ENCODE measurements around the gene KLC4. TPM values are rescaled to one million over a fixed set of nuclear protein-coding genes. Genes with fewer than 3 reads are reported as not detected.

Gene KLC4
- total RNA-seq, 2 experiments from 2014 or later: 9.5 to 10.0 TPM

DNA sequence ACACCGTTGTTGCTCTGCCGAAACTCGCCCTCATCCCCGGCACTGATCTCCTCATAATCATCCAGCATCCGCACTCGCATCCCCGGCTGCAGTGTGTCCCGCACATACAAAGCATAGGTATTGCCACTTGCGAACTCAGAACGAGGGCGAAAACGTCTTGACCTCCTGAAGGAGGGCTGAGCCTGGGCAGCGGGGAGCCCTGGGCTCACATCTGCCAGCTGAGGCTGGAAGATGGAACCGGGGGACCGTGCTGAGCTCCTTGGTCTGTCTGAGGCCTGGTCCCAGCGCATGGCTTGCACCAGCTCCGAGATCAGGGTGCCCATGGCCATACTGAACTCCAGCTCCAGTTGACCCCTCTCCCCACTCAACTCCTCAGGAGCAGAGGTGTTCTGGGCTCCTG lies 8.4 kb upstream of the KLC4 start:
- Mint-ChIP-seq H3K27me3 (no peaks in the 10 kb centered on the region), H3K27ac (no peak overlapping the region), H3K4me3 (no peak overlapping the region), H3K36me3 (peaks cover 12% of the 10 kb centered on the region), H3K4me1 (peaks cover 28% of the 10 kb centered on the region), H3K9me3 (no peaks in the 10 kb centered on the region)
- no peak for DNase-seq

GRCh38 chr6:43052225-43052841 lies 7.1 kb upstream of the KLC4 start:
- H3K4me3 Mint-ChIP-seq: peak overlapping the region; percentile 98
- peaks cover 28% of the 10 kb centered on the region for H3K4me1 Mint-ChIP-seq
- H3K27ac Mint-ChIP-seq: peak overlapping the region; percentile 93
- peaks cover 15% of the 10 kb centered on the region for H3K36me3 Mint-ChIP-seq
- DNase-seq: no peak
- no peaks in the 10 kb centered on the region for H3K9me3 Mint-ChIP-seq
- no peaks in the 10 kb centered on the region for H3K27me3 Mint-ChIP-seq

- Mint-ChIP-seq H3K4me3 (peak overlapping the region; percentile 98), H3K9me3 (no peaks in the 10 kb centered on the region), H3K4me1 (peaks cover 33% of the 10 kb centered on the region), H3K27ac (peak overlapping the region; percentile 93), H3K27me3 (no peaks in the 10 kb centered on the region), H3K36me3 (peaks cover 15% of the 10 kb centered on the region)
- DNase-seq: no peak
Observed at GRCh38 chr6:43052842-43053544, 6.4 kb upstream of the KLC4 start.

GRCh38 chr6:43053545-43054205 lies 5.8 kb upstream of the KLC4 start, which contains the start of gene CUL7:
TSS of gene CUL7 (minus strand) at chr6:43053851. CDS start at chr6:43052788, 1,063 bp downstream.
- peak within 1 kb of the TSS; percentile 98 for H3K4me3 Mint-ChIP-seq
- peak; percentile 93 for DNase-seq
- peak within 1 kb of the TSS; percentile 93 for H3K27ac Mint-ChIP-seq
- H3K27me3 Mint-ChIP-seq: no peaks in the 10 kb centered on the region
- no peaks in the 10 kb centered on the region for H3K9me3 Mint-ChIP-seq
- H3K36me3 Mint-ChIP-seq: peaks cover 15% of the 10 kb centered on the region
- peaks cover 40% of the 10 kb centered on the region for H3K4me1 Mint-ChIP-seq

DNA sequence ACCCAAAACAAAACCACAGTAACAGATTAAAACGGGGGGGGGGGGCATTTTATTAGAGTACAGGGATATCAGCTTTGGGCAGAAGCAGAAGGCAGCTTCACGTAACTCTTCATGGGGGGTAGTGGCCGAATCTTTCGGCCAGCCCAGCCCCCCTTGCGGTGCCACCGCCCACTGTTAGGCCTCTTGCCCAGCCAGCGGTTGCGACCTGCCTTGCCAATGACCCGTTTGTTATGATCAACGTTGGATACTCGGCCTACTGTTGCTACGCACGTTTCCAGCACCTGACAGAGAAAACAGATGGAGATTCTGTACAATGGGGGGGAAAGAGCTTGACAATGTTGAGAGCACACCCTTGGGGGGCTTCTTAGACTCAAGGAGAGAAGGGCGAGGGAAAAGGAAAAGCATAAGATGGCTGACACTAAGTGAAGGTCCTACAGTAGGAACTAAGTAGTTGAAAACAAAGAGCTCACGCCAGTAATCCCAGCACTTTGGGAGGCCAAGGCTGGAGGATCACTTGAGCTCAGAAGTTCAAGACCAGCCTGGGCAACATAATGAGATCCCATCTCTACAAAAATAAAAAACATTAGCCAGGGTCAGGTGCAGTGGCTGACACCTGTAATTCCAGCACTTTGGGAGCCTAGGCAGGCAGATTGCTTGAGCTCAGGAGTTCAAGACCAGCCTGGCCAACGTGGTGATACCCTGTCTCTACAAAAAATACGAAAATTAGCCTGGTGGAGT lies 5.1 kb upstream of the KLC4 start:
- Mint-ChIP-seq H3K27ac (peak overlapping the region; percentile 93), H3K9me3 (no peaks in the 10 kb centered on the region), H3K36me3 (peaks cover 15% of the 10 kb centered on the region)

DNA sequence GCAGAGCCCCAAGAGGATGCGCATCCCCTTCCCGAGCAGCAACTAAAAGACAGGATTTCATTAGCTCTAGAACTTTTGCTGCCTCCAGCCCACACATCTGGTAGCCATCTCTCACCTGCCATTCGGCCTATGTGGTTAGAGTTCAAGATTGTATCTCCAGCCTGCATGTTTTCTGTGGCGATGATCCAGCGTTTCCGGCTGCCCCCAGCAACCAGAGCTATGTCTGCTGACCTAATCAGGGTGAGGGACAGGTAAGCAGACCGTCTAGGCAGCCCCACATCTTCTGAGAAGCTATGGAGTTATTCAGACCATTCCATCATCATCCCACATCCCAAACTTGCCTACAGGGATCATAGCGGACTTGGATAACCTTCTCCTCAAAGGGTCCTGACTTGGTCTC lies 3.5 kb upstream of the KLC4 start:
- H3K4me1 Mint-ChIP-seq: peaks cover 47% of the 10 kb centered on the region
- peaks cover 11% of the 10 kb centered on the region for H3K36me3 Mint-ChIP-seq
- no peak overlapping the region for H3K4me3 Mint-ChIP-seq
- no peak for DNase-seq
- H3K27ac Mint-ChIP-seq: no peak overlapping the region
- no peaks in the 10 kb centered on the region for H3K27me3 Mint-ChIP-seq
- H3K9me3 Mint-ChIP-seq: no peaks in the 10 kb centered on the region

More for the DNA sequence above, 5.1 kb upstream of the KLC4 start:
- Mint-ChIP-seq H3K27me3 (no peaks in the 10 kb centered on the region), H3K4me3 (peak overlapping the region; percentile 98), H3K4me1 (peaks cover 40% of the 10 kb centered on the region)
- DNase-seq: no peak

DNA sequence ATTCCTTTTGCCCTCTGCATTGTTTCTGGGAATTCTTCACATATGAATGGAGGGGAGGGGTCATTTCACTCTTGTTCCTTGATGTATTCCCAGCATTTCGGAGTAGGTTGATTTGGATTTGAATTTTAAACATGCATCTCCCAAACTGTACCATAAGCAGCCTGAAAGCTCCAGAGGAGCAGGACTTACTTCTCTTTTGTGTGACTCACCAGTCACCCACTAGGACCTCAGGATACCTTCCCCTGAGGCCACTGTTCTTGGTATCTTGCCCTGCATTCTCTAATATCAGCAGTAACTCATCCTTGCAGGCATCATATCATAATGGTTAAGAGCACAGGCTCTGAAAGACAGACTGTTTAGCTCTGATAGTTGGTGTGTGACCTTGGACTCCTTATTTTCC lies 900 bp upstream of the KLC4 start:
- Mint-ChIP-seq H3K9me3 (no peaks in the 10 kb centered on the region), H3K4me3 (peak overlapping the region; percentile 81), H3K27ac (peak overlapping the region; percentile 92), H3K36me3 (peaks cover 8% of the 10 kb centered on the region), H3K4me1 (peaks cover 29% of the 10 kb centered on the region), H3K27me3 (no peaks in the 10 kb centered on the region)
- no peak for DNase-seq

GRCh38 chr6:43060034-43060754 lies 763 bp downstream of the KLC4 start:
- Mint-ChIP-seq H3K27me3 (no peaks in the 10 kb centered on the region), H3K27ac (peak overlapping the region; percentile 92), H3K4me3 (peak overlapping the region; percentile 81), H3K9me3 (no peaks in the 10 kb centered on the region), H3K36me3 (peaks cover 3% of the 10 kb centered on the region), H3K4me1 (peaks cover 23% of the 10 kb centered on the region)
- no peak for DNase-seq

DNA sequence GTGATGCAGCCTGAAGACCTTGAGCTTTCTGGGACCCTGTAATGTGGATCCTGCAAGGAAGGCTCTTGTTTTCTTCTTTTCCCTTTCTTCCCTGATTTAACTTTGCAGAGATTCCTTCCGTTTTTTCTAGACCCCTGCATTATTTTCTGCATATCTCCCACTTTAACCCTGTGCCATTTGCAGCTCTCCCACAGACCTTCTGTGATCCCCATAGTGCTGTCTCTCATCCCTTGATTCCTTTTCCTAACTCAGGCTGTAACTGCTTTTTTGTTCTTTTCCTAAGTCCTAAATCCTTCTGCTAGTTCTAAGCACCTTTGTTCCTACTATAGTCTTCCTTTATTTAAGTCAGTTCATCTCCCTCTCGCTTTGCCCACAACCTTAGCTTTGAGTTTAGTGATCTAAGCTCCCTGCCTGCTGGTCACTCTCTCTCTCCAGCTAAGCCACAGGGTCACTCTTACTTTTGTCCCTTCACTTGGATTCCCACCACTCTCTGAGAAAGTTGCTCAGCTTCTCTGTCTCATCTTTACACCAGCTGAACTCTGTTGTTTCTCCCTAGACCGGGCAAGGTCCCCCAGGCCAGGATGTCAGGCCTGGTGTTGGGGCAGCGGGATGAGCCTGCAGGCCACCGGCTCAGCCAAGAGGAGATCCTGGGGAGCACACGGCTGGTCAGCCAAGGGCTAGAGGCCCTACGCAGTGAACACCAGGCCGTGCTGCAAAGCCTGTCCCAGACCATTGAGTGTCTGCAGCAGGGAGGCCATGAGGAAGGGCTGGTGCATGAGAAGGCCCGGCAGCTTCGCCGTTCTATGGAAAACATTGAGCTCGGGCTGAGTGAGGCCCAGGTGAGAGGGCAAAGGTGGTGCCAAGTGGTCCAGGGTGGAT lies 1.6 kb downstream of the KLC4 start:
- peak overlapping the region; percentile 81 for H3K4me3 Mint-ChIP-seq
- no peak overlapping the region for H3K27ac Mint-ChIP-seq
- no peaks in the 10 kb centered on the region for H3K9me3 Mint-ChIP-seq
- no peaks in the 10 kb centered on the region for H3K27me3 Mint-ChIP-seq
- peaks cover 3% of the 10 kb centered on the region for H3K36me3 Mint-ChIP-seq
- peaks cover 23% of the 10 kb centered on the region for H3K4me1 Mint-ChIP-seq
- no peak for DNase-seq

DNA sequence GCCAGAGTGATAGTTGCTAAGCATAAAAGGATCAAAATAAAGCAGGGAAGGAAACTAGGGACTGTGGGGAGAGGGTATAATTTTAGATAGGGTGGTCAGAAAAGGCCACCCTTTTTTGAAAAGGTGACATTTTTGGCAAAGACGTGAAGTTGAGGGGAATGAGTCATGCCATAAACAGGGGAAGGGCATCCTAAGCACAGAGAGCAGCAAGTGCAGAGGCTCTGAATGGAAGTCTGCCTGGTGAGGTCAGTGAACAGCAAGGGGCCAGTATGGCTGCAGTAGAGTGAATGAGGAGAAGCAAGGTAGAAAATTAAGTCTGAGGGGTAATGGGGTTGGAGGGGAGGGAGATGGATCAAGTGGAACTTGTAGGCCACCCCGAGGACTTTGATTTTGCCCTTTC lies 2.4 kb downstream of the KLC4 start:
- no peaks in the 10 kb centered on the region for H3K27me3 Mint-ChIP-seq

GRCh38 chr6:43062818-43063217 lies 3.4 kb downstream of the KLC4 start:
- no peak overlapping the region for H3K4me3 Mint-ChIP-seq
- H3K4me1 Mint-ChIP-seq: peaks cover 20% of the 10 kb centered on the region
- H3K9me3 Mint-ChIP-seq: no peaks in the 10 kb centered on the region

More for the DNA sequence above, 2.4 kb downstream of the KLC4 start:
- Mint-ChIP-seq H3K4me3 (no peak overlapping the region), H3K9me3 (no peaks in the 10 kb centered on the region), H3K36me3 (no peaks in the 10 kb centered on the region), H3K4me1 (peaks cover 23% of the 10 kb centered on the region), H3K27ac (no peak overlapping the region)
- DNase-seq: no peak

GRCh38 chr6:43070028-43070632 lies 10.7 kb downstream of the KLC4 start:
- Mint-ChIP-seq H3K27me3 (no peaks in the 10 kb centered on the region), H3K9me3 (no peaks in the 10 kb centered on the region), H3K4me1 (no peaks in the 10 kb centered on the region), H3K27ac (no peak overlapping the region), H3K4me3 (no peak overlapping the region), H3K36me3 (no peaks in the 10 kb centered on the region)
- no peak for DNase-seq

More at GRCh38 chr6:43062818-43063217, 3.4 kb downstream of the KLC4 start:
- DNase-seq: no peak
- no peaks in the 10 kb centered on the region for H3K27me3 Mint-ChIP-seq
- no peaks in the 10 kb centered on the region for H3K36me3 Mint-ChIP-seq
- no peak overlapping the region for H3K27ac Mint-ChIP-seq

GRCh38 chr6:43074847-43075669 lies 15.6 kb downstream of the KLC4 start:
- Mint-ChIP-seq H3K27ac (no peak overlapping the region), H3K36me3 (no peaks in the 10 kb centered on the region), H3K9me3 (no peaks in the 10 kb centered on the region), H3K27me3 (peaks cover 18% of the 10 kb centered on the region), H3K4me3 (no peak overlapping the region), H3K4me1 (peaks cover 3% of the 10 kb centered on the region)
- no peak for DNase-seq

Data from activated naive CD8-positive, alpha-beta T cell treated with anti-CD3 and anti-CD28 coated beads for 36 hours (primary cell).